Neuronal stem cell (in vitro differentiated cells): ENCODE results near the gene TMEM164.

Experiments
- DNase-seq: peaks from one replicate; pipeline ENCODE4 v3.0.0-alpha.2; 2013; ENCODE audit warnings: low spot score
- H2AFZ ChIP-seq: one replicate; pipeline ENCODE4 v1.6.1; 2013; ENCODE audit warnings: mild to moderate bottlenecking, low read length, inconsistent platforms
- H2AK5ac ChIP-seq: 2 replicates; pipeline ENCODE4 v1.6.1; 2013; ENCODE audit warnings: low read depth, mild to moderate bottlenecking, inconsistent platforms, low read length, moderate library complexity, mixed read lengths
- H2BK120ac ChIP-seq: 2 replicates; pipeline ENCODE4 v1.6.1; 2013; ENCODE audit warnings: low read depth, mild to moderate bottlenecking, inconsistent platforms, low read length, moderate library complexity, mixed read lengths
- H2BK12ac ChIP-seq: one replicate; pipeline ENCODE4 v1.6.1; 2013; ENCODE audit warnings: low read length, inconsistent platforms
- H2BK15ac ChIP-seq: 2 replicates; pipeline ENCODE4 v1.6.1; 2013; ENCODE audit warnings: mild to moderate bottlenecking, low read length, inconsistent platforms, mixed read lengths
- H2BK5ac ChIP-seq: one replicate; pipeline ENCODE4 v1.6.1; 2013; ENCODE audit warnings: inconsistent platforms, mild to moderate bottlenecking, low read length, moderate library complexity
- H3K14ac ChIP-seq: one replicate; pipeline ENCODE4 v1.6.1; 2013; ENCODE audit warnings: low read length, inconsistent platforms
- H3K18ac ChIP-seq: 2 replicates; pipeline ENCODE4 v1.6.1; 2013; ENCODE audit warnings: low read length, inconsistent platforms
- H3K23ac ChIP-seq: 2 replicates; pipeline ENCODE4 v1.6.1; 2013; ENCODE audit warnings: low read depth, mild to moderate bottlenecking, mixed read lengths, low read length, inconsistent platforms; ENCODE audit not compliant: poor library complexity
- H3K27ac ChIP-seq: replicated peaks from 3 replicates; pipeline ENCODE4 v1.5.1; 2013; ENCODE audit warnings: low read length, inconsistent platforms
- H3K27me3 ChIP-seq, 3 experiments: 2 replicates each; pipeline ENCODE4 v1.6.1; 2013; ENCODE audit warnings: low read length in 3 of 3, mild to moderate bottlenecking in 2 of 3, inconsistent platforms in 1 of 3, low read depth in 1 of 3, mixed read lengths in 1 of 3, moderate library complexity in 1 of 3; ENCODE audit not compliant: control insufficient read depth in 3 of 3, insufficient read depth in 3 of 3
- H3K36me3 ChIP-seq, 2 donors: replicated peaks in 1 of 2; 2 replicates each; pipeline ENCODE4 v1.6.1; 2013; ENCODE audit warnings: low read length in 2 of 2; ENCODE audit not compliant: control insufficient read depth in 2 of 2, insufficient read depth in 2 of 2
- H3K4ac ChIP-seq: 2 replicates; pipeline ENCODE4 v1.6.1; 2013; ENCODE audit warnings: inconsistent platforms, mild to moderate bottlenecking, low read length, moderate library complexity
- H3K4me1 ChIP-seq, 2 donors: 1 replicate in 1 of 2; 2 replicates in 1 of 2; pipeline ENCODE4 v1.6.1; 2013; ENCODE audit warnings: low read length in 2 of 2, low read depth in 1 of 2; ENCODE audit not compliant: control insufficient read depth in 2 of 2, insufficient read depth in 1 of 2
- H3K4me2 ChIP-seq: one replicate; pipeline ENCODE4 v1.6.1; 2013; ENCODE audit warnings: mild to moderate bottlenecking, low read length, inconsistent platforms; ENCODE audit not compliant: insufficient read depth, poor library complexity, severe bottlenecking
- H3K4me3 ChIP-seq, 2 donors: 2 replicates each; pipeline ENCODE4 v1.5.1; 2013; ENCODE audit warnings: low read length in 2 of 2, mild to moderate bottlenecking in 2 of 2, inconsistent platforms in 1 of 2, moderate library complexity in 1 of 2
- H3K79me1 ChIP-seq: one replicate; pipeline ENCODE4 v1.6.1; 2013; ENCODE audit warnings: low read depth, mild to moderate bottlenecking, inconsistent platforms, low read length, moderate library complexity
- H3K9ac ChIP-seq: one replicate; pipeline ENCODE4 v1.6.1; 2013; ENCODE audit warnings: mild to moderate bottlenecking, low read depth, low read length, inconsistent platforms; ENCODE audit not compliant: poor library complexity
- H3K9me3 ChIP-seq, 2 donors: replicated peaks in 1 of 2; 2 replicates each; pipeline versions ENCODE3 to v1.6.1; 2013; ENCODE audit warnings: low read length in 2 of 2, mild to moderate bottlenecking in 2 of 2, inconsistent platforms in 1 of 2, low read depth in 1 of 2, mixed read lengths in 1 of 2, moderate library complexity in 1 of 2; ENCODE audit not compliant: control insufficient read depth in 2 of 2, insufficient read depth in 1 of 2
- H4K8ac ChIP-seq: one replicate; pipeline ENCODE4 v1.6.1; 2013; ENCODE audit warnings: low read depth, mild to moderate bottlenecking, inconsistent platforms, low read length, moderate library complexity
- H4K91ac ChIP-seq: one replicate; pipeline ENCODE4 v1.6.1; 2013; ENCODE audit warnings: low read length, low read depth, mild to moderate bottlenecking, inconsistent platforms; ENCODE audit not compliant: poor library complexity
- WGBS, 2 donors: extraction: QIAGEN DNeasy Blood & Tissue Kit; methylation state at CpG; one replicate each; pipeline ENCODE4 v1.1.7; 2013; ENCODE audit warnings: missing lambda C conversion rate in 2 of 2, mixed read lengths in 1 of 2; ENCODE audit not compliant: insufficient read length in 2 of 2, insufficient replicate concordance in 1 of 2; ENCODE audit errors: extremely low coverage in 2 of 2; 5-methylcytosine and 5-hydroxymethylcytosine counted together

Gene TMEM164

GRCh38 chrX:110050386-110050785 is 47.5 kb downstream of the TMEM164 start:
- H3K9ac ChIP-seq = no peak overlapping the region
- H2BK15ac ChIP-seq = no peak overlapping the region
- H3K4me3 ChIP-seq = no peak overlapping the region
- no peak overlapping the region for H2BK12ac ChIP-seq
- no CpG with 5 or more reads among the region's 2 CpGs for WGBS, 2 donors
- peaks cover 0 to 7% of the 10 kb centered on the region in 2 donors for H3K36me3 ChIP-seq
- no peak overlapping the region for H3K14ac ChIP-seq
- H4K91ac ChIP-seq = no peak overlapping the region
- no peaks in the 10 kb centered on the region for H3K79me1 ChIP-seq
- H3K18ac ChIP-seq = no peak overlapping the region
- H3K4ac ChIP-seq = no peak overlapping the region
- H4K8ac ChIP-seq = no peak overlapping the region
- H2AFZ ChIP-seq = no peak overlapping the region
- H3K9me3 ChIP-seq = no peaks in the 10 kb centered on the region
- no peak overlapping the region for H2AK5ac ChIP-seq
- no peak overlapping the region for H3K4me2 ChIP-seq
- H3K27ac ChIP-seq = peak overlapping the region; percentile 72
- no peak overlapping the region for H2BK5ac ChIP-seq
- no peaks in the 10 kb centered on the region for H3K27me3 ChIP-seq
- H3K23ac ChIP-seq = no peak overlapping the region
- no peak overlapping the region for H2BK120ac ChIP-seq
- peaks cover 19 to 36% of the 10 kb centered on the region in 2 donors for H3K4me1 ChIP-seq
- DNase-seq = no peak

- Histone ChIP-seq H3K23ac (no peak overlapping the region), H3K36me3 (peaks cover 0 to 7% of the 10 kb centered on the region in 2 donors), H3K27me3 (no peaks in the 10 kb centered on the region), H3K9ac (no peak overlapping the region), H3K4me2 (no peak overlapping the region), H4K91ac (no peak overlapping the region), H3K14ac (no peak overlapping the region), H3K9me3 (no peaks in the 10 kb centered on the region), H2BK5ac (no peak overlapping the region), H3K79me1 (no peaks in the 10 kb centered on the region), H3K18ac (no peak overlapping the region), H3K4me1 (peaks cover 19 to 36% of the 10 kb centered on the region in 2 donors), H2BK12ac (no peak overlapping the region), H3K4me3 (no peak overlapping the region), H2BK15ac (no peak overlapping the region), H4K8ac (no peak overlapping the region), H3K4ac (no peak overlapping the region), H2AFZ (no peak overlapping the region), H3K27ac (peak overlapping the region; percentile 72), H2AK5ac (no peak overlapping the region), H2BK120ac (no peak overlapping the region)
- no CpG with 5 or more reads among the region's 2 CpGs for WGBS, 2 donors
- DNase-seq = no peak
Observed at GRCh38 chrX:110050901-110051300, 48.0 kb downstream of the TMEM164 start.

- Histone ChIP-seq H3K9me3 (no peaks in the 10 kb centered on the region), H3K27ac (no peak overlapping the region), H2BK5ac (no peak overlapping the region), H4K91ac (no peak overlapping the region), H3K4me1 (peaks cover 17 to 34% of the 10 kb centered on the region in 2 donors), H3K79me1 (no peaks in the 10 kb centered on the region), H4K8ac (no peak overlapping the region), H3K4me3 (no peak overlapping the region), H2BK15ac (no peak overlapping the region), H2AFZ (no peak overlapping the region), H3K4ac (no peak overlapping the region), H2AK5ac (no peak overlapping the region), H3K23ac (no peak overlapping the region), H3K18ac (no peak overlapping the region), H3K36me3 (peaks cover 0 to 7% of the 10 kb centered on the region in 2 donors), H3K9ac (no peak overlapping the region), H3K4me2 (no peak overlapping the region), H2BK120ac (no peak overlapping the region), H3K27me3 (no peaks in the 10 kb centered on the region), H3K14ac (no peak overlapping the region), H2BK12ac (no peak overlapping the region)
- no peak for DNase-seq
- WGBS, 2 donors = no CpG with 5 or more reads among the region's 2 CpGs
Observed at GRCh38 chrX:110051559-110051958, 48.6 kb downstream of the TMEM164 start.

GRCh38 chrX:110052303-110052702 is 49.4 kb downstream of the TMEM164 start:
- H3K27ac ChIP-seq = no peak overlapping the region
- H4K91ac ChIP-seq = no peak overlapping the region
- no peak overlapping the region for H3K23ac ChIP-seq
- no peak overlapping the region for H2BK120ac ChIP-seq
- H3K4me2 ChIP-seq = no peak overlapping the region
- no peak overlapping the region for H2BK12ac ChIP-seq
- H3K18ac ChIP-seq = no peak overlapping the region
- no peak overlapping the region for H2BK15ac ChIP-seq
- no peak overlapping the region for H2AFZ ChIP-seq
- no peak overlapping the region for H3K4me3 ChIP-seq
- H3K36me3 ChIP-seq = peaks cover 0 to 7% of the 10 kb centered on the region in 2 donors
- H3K9ac ChIP-seq = no peak overlapping the region
- H3K9me3 ChIP-seq = no peaks in the 10 kb centered on the region
- peaks cover 15 to 29% of the 10 kb centered on the region in 2 donors for H3K4me1 ChIP-seq
- no peaks in the 10 kb centered on the region for H3K79me1 ChIP-seq
- no peak overlapping the region for H2AK5ac ChIP-seq
- no peak overlapping the region for H3K4ac ChIP-seq
- no peaks in the 10 kb centered on the region for H3K27me3 ChIP-seq
- no peak overlapping the region for H2BK5ac ChIP-seq
- H3K14ac ChIP-seq = no peak overlapping the region
- no peak for DNase-seq
- no peak overlapping the region for H4K8ac ChIP-seq
